Measurements from ENCODE around the gene LRRC8D. TPM values are rescaled to one million over a fixed set of nuclear protein-coding genes. Genes with fewer than 3 reads are reported as not detected.

The LRRC8D gene
- polyA plus RNA-seq, 6 donors from 2014 or later = 27.1 to 51.3 (median 39.0) TPM

- H3K27me3 Mint-ChIP-seq = no peaks in the 10 kb centered on the region
- H3K4me3 Mint-ChIP-seq = no peak overlapping the region
- no peak for ATAC-seq (ENCODE audit: low read depth in 2 of 2)
- no peaks in the 10 kb centered on the region for H3K9me3 Mint-ChIP-seq
- peaks cover 7 to 27% (median 12%) of the 10 kb centered on the region in 3 donors for H3K4me1 Mint-ChIP-seq
- peaks cover 8 to 13% of the 10 kb centered on the region in 2 donors for H3K36me3 Mint-ChIP-seq
- DNase-seq = no peak
- no peak overlapping the region for H3K27ac Mint-ChIP-seq
Observed at GRCh38 chr1:89888480-89889322, 67.9 kb downstream of the LRRC8D start.

GRCh38 chr1:89889323-89889615 lies 68.4 kb downstream of the LRRC8D start:
- H3K27me3 Mint-ChIP-seq = no peaks in the 10 kb centered on the region
- no peaks in the 10 kb centered on the region for H3K9me3 Mint-ChIP-seq
- no peak overlapping the region for H3K27ac Mint-ChIP-seq
- peaks cover 7 to 27% (median 12%) of the 10 kb centered on the region in 3 donors for H3K4me1 Mint-ChIP-seq
- DNase-seq = no peak
- H3K36me3 Mint-ChIP-seq = peaks cover 8 to 13% of the 10 kb centered on the region in 2 donors
- H3K4me3 Mint-ChIP-seq = no peak overlapping the region
- no peak for ATAC-seq (ENCODE audit: low read depth in 2 of 2)

- ATAC-seq (ENCODE audit: low read depth in 2 of 2) = no peak
- peaks cover 8 to 13% of the 10 kb centered on the region in 2 donors for H3K36me3 Mint-ChIP-seq
- peaks cover 7 to 21% (median 12%) of the 10 kb centered on the region in 3 donors for H3K4me1 Mint-ChIP-seq
- no peak for DNase-seq
- no peak overlapping the region for H3K27ac Mint-ChIP-seq
- no peaks in the 10 kb centered on the region for H3K27me3 Mint-ChIP-seq
- H3K4me3 Mint-ChIP-seq = no peak overlapping the region
- no peaks in the 10 kb centered on the region for H3K9me3 Mint-ChIP-seq
Observed at GRCh38 chr1:89890085-89890752, 69.4 kb downstream of the LRRC8D start.

- Mint-ChIP-seq H3K4me3 (no peak overlapping the region), H3K27ac (peak overlapping the region in 3 of 6 donors; percentile 3 to 78 (median 72)), H3K36me3 (peaks cover 5 to 8% of the 10 kb centered on the region in 2 donors), H3K9me3 (no peaks in the 10 kb centered on the region), H3K27me3 (no peaks in the 10 kb centered on the region), H3K4me1 (peaks cover 13 to 24% (median 21%) of the 10 kb centered on the region in 3 donors)
- DNase-seq (no peak), ATAC-seq (ENCODE audit: low read depth in 2 of 2) (no peak)
Observed at GRCh38 chr1:89892816-89893215, 72.0 kb downstream of the LRRC8D start.

GRCh38 chr1:89894210-89895201 lies 73.7 kb downstream of the LRRC8D start:
- Mint-ChIP-seq H3K27ac (peak overlapping the region in 1 of 6 donors; percentile 49), H3K4me1 (peaks cover 22 to 32% (median 27%) of the 10 kb centered on the region in 3 donors), H3K36me3 (peaks cover 5 to 8% of the 10 kb centered on the region in 2 donors), H3K4me3 (no peak overlapping the region), H3K27me3 (no peaks in the 10 kb centered on the region), H3K9me3 (no peaks in the 10 kb centered on the region)
- no peak for DNase-seq
- ATAC-seq (ENCODE audit: low read depth in 2 of 2) = no peak

- Mint-ChIP-seq H3K27ac (peak overlapping the region in 3 of 6 donors; percentile 21 to 75 (median 31)), H3K36me3 (no peaks in the 10 kb centered on the region), H3K4me3 (no peak overlapping the region), H3K4me1 (peaks cover 34 to 44% (median 36%) of the 10 kb centered on the region in 3 donors), H3K9me3 (no peaks in the 10 kb centered on the region), H3K27me3 (no peaks in the 10 kb centered on the region)
- ATAC-seq (ENCODE audit: low read depth in 2 of 2) (no peak), DNase-seq (no peak)
Observed at GRCh38 chr1:89896105-89896942, 75.5 kb downstream of the LRRC8D start.

GRCh38 chr1:89897347-89898133 lies 76.7 kb downstream of the LRRC8D start:
- ATAC-seq (ENCODE audit: low read depth in 2 of 2) (no peak), DNase-seq (no peak)
- Mint-ChIP-seq H3K4me1 (peaks cover 33 to 41% (median 41%) of the 10 kb centered on the region in 3 donors), H3K27me3 (no peaks in the 10 kb centered on the region), H3K27ac (peak overlapping the region in 2 of 6 donors; percentile 5 to 21), H3K4me3 (no peak overlapping the region), H3K9me3 (no peaks in the 10 kb centered on the region), H3K36me3 (no peaks in the 10 kb centered on the region)

GRCh38 chr1:89898150-89898549 lies 77.3 kb downstream of the LRRC8D start:
- Mint-ChIP-seq H3K36me3 (no peaks in the 10 kb centered on the region), H3K9me3 (no peaks in the 10 kb centered on the region), H3K27me3 (no peaks in the 10 kb centered on the region), H3K4me1 (peaks cover 39 to 45% (median 40%) of the 10 kb centered on the region in 3 donors), H3K4me3 (no peak overlapping the region), H3K27ac (no peak overlapping the region)
- DNase-seq (no peak), ATAC-seq (ENCODE audit: low read depth in 2 of 2) (no peak)

GRCh38 chr1:89898695-89899470 lies 78.1 kb downstream of the LRRC8D start:
- Mint-ChIP-seq H3K27me3 (no peaks in the 10 kb centered on the region), H3K36me3 (no peaks in the 10 kb centered on the region), H3K4me3 (no peak overlapping the region), H3K4me1 (peaks cover 43 to 50% (median 47%) of the 10 kb centered on the region in 3 donors), H3K27ac (peak overlapping the region in 3 of 6 donors; percentile 7 to 25 (median 17)), H3K9me3 (no peaks in the 10 kb centered on the region)
- no peak for ATAC-seq (ENCODE audit: low read depth in 2 of 2)
- DNase-seq = no peak

- peak overlapping the region; percentile 3 to 88 (median 34) for H3K27ac Mint-ChIP-seq
- no peaks in the 10 kb centered on the region for H3K36me3 Mint-ChIP-seq
Observed at GRCh38 chr1:89900323-89900722, 79.5 kb downstream of the LRRC8D start.

More at GRCh38 chr1:89900323-89900722, 79.5 kb downstream of the LRRC8D start:
- ATAC-seq (ENCODE audit: low read depth in 2 of 2) = no peak
- no peaks in the 10 kb centered on the region for H3K27me3 Mint-ChIP-seq
- DNase-seq = no peak
- peak overlapping the region in 1 of 8 donors; percentile 16 for H3K4me3 Mint-ChIP-seq
- H3K4me1 Mint-ChIP-seq = peaks cover 46 to 60% (median 56%) of the 10 kb centered on the region in 3 donors
- no peaks in the 10 kb centered on the region for H3K9me3 Mint-ChIP-seq
